K562 (cell line): ENCODE data around the gene NEK2. TPM values are rescaled to one million over a fixed set of nuclear protein-coding genes. Genes with fewer than 3 reads are reported as not detected.

Experiments
- AFF1 ChIP-seq, 2 experiments: fragments of 450-650 bp; IDR thresholded peaks; 2 replicates each; pipeline ENCODE4 v1.6.1; 2018; ENCODE audit warnings: mild to moderate bottlenecking in 2 of 2, low read depth in 1 of 2; ENCODE audit not compliant: partially characterized antibody in 2 of 2
- ARID3A ChIP-seq: IDR thresholded peaks from 2 replicates; pipeline ENCODE4 v1.6.1; 2012; ENCODE audit warnings: low read depth, low read length, improper control_type of control experiment, borderline replicate concordance
- EP300 ChIP-seq: IDR thresholded peaks from 2 replicates; pipeline ENCODE4 v1.6.1; 2012; ENCODE audit warnings: low read length, improper control_type of control experiment
- MGA ChIP-seq: fragments of 450-650 bp; IDR thresholded peaks from 2 replicates; pipeline ENCODE4 v1.6.1; 2016; ENCODE audit warnings: mild to moderate bottlenecking, moderate library complexity
- POLR3A ChIP-seq: IDR thresholded peaks from 2 replicates; pipeline ENCODE4 v1.6.1; 2011; ENCODE audit warnings: borderline replicate concordance, mild to moderate bottlenecking, moderate library complexity; ENCODE audit not compliant: insufficient read length, insufficient read depth; ENCODE audit errors: extremely low read depth
- RNF2 ChIP-seq: sonication (generic); IDR thresholded peaks from 2 replicates; pipeline ENCODE4 v1.6.1; 2016
- TOE1 ChIP-seq, 2 experiments: fragments of 450-650 bp in 1 of 2; sonication (generic) in 1 of 2; formaldehyde crosslinking in 1 of 2; IDR thresholded peaks; 2 replicates each; pipeline versions ENCODE4 v1.7.1 to v1.8.0; 2016 to 2022; ENCODE audit warnings: borderline replicate concordance in 2 of 2, mild to moderate bottlenecking in 2 of 2, antibody characterized with exemption in 1 of 2, inconsistent platforms in 1 of 2, low read depth in 1 of 2, missing genetic modification reagents in 1 of 2, moderate library complexity in 1 of 2
- polyA plus RNA-seq, 8 experiments: library from polyadenylated mRNA; depleted of rRNA in 4 of 8; stranded (reverse) in 5 of 8; unstranded in 3 of 8; fragments of >200 nt; fragmentation: Nextera tagmentation in 2 of 8; fragmentation: Illumina TruSeq in 1 of 8; extraction: Ambion mirVana in 2 of 8; extraction: Trizol in 1 of 8; gene quantifications; 2 replicates each; pipeline versions ENCODE4 v1.2.1 to v1.2.3, GENCODE V29; 2011 to 2014; ENCODE audit warnings: inconsistent platforms in 1 of 8, missing spikeins in 1 of 8
- total RNA-seq, 7 experiments: library from RNA; depleted of rRNA in 6 of 7; stranded (reverse); fragments of >200 nt in 6 of 7; fragmentation: Illumina TruSeq in 2 of 7; extraction: Trizol in 2 of 7; gene quantifications; 2 replicates each; pipeline versions ENCODE4 v1.2.1 to v1.2.3, GENCODE V29; 2011 to 2021; ENCODE audit warnings: low replicate concordance in 1 of 7

Gene NEK2
- total and polyA plus RNA-seq, 9 of the 15 experiments (the other 6 are each of a cell fraction or from before 2014, with no cell fraction given) = 30.0 to 74.7 (median 66.4) TPM

DNA sequence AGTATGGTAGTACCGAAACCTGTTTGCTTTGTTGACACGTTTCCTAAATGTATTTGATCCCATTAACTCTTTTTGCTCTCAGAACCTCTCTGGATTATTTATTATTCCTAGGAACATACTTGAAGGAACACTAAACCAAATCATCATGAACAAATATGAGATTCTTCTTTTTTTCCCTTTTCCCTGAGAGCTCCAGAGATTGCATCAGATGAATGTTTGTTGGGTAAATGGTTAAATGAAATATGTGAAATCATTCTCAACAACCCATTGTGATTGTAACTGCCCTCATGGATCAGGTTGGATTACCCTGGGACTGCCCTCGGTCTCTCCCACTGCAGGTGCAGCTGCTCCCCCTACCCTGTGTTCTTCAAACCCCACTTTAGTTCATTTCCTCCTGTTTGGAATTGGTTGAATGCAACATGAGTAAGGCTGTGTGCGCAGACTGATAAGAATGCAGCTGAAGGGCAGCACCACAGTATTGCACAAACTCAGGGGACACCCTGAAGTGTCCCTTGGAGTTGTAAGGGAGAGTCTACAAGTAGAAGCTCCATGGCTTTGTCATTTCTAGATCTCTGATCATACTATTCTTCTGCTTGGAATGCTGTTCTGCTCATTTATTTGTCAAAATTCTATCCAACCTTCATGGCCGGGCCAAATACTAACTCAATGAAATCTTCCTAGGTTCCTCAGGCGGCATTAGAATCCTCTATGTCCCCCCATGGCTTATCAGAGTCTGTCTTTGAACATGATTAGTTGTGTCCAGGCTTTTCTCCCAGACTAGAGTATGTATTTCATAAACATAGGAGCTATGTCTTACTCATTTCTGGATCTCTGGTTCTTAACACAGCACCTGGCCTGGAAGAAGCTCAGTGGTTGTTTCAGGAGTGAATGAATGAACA lies 47.1 kb upstream of the NEK2 start (continued):
- TF ChIP-seq AFF1 (IDR thresholded peaks at IDR 0.05; ENCODE audit: low read depth in 1 of 2, partially characterized antibody in 2 of 2) (peak in 1 of 2 experiments; percentile 77), EP300 (peak; percentile 84), TOE1 (IDR thresholded peaks at IDR 0.05; ENCODE audit: borderline replicate concordance) (peak; percentile 63), TOE1 (CRISPR knock-in tag; IDR thresholded peaks at IDR 0.05; ENCODE audit: borderline replicate concordance, low read depth) (no peak), RNF2 (peak; percentile 54; the same call in 1 of the 2 replicates), ARID3A (0 out of 2 replicates have a peak, but pooled peaks have one; percentile 43), MGA (peak; percentile 19; the same call in 1 of the 2 replicates), POLR3A (no peak)
